HCT116 (cell line): Measurements from ENCODE around the gene ANGPTL8. TPM values are rescaled to one million over a fixed set of nuclear protein-coding genes. Genes with fewer than 3 reads are reported as not detected.

ENCODE experiments used
- ATAC-seq: fragments of 200-7000 bp; cut with Tn5 transposase; 2 replicates; pipeline ENCODE4 v1.9.1; 2020; ENCODE audit warnings: mild to moderate bottlenecking, moderate library complexity
- BruUV-seq: library from RNA; stranded (reverse); fragments of 400-500 nt; replicated peaks from 2 replicates; lab custom pipeline; 2021; lab: Mats Ljungman, UMichigan
- CTCF ChIA-PET: fragments of 300-600 bp; sonication (Branson Sonifier 250); formaldehyde crosslinking; loops from one replicate; lab custom pipeline; 2021; ENCODE audit warnings: antibody characterized with exemption; lab: Charles Lee
- POLR2A ChIA-PET: fragments of 300-600, 350-600 bp; sonication (Branson Sonifier 250); formaldehyde crosslinking; loops from one replicate; lab custom pipeline; 2021; ENCODE audit warnings: antibody characterized with exemption; lab: Charles Lee
- RAD21 ChIA-PET, 2 experiments: fragments of 300-600 bp; sonication (Branson Sonifier 250); formaldehyde crosslinking; loops; one replicate each; lab custom pipeline; 2023; ENCODE audit warnings: low total read pairs in 2 of 2; ENCODE audit not compliant: uncharacterized antibody in 2 of 2, unreplicated experiment in 2 of 2, low non-redundant PET in 1 of 2; lab: Charles Lee
- DNase-seq: peaks from one replicate; pipeline ENCODE4 v3.0.0-alpha.2; 2010; ENCODE audit warnings: low read depth, low spot score
- H2AFZ ChIP-seq: fragments of 200-600 bp; shearing (Covaris generic), sonication (generic); 2 replicates; pipeline ENCODE4 v1.6.1; 2017; ENCODE audit warnings: low read depth, mixed run types, mixed read lengths, antibody characterized with exemption, low read length; ENCODE audit not compliant: poor library complexity, severe bottlenecking
- H3K27ac ChIP-seq: 2 replicates; pipeline ENCODE4 v1.5.1; 2012; ENCODE audit warnings: low read depth, low read length
- H3K27me3 ChIP-seq: fragments of 200-600 bp; sonication (generic); 2 replicates; pipeline ENCODE4 v1.6.1; 2016; ENCODE audit warnings: mixed run types, low read length, mixed read lengths; ENCODE audit not compliant: insufficient read depth
- H3K36me3 ChIP-seq, 2 experiments: fragments of 200-500 bp in 1 of 2; fragments of 200-600 bp in 1 of 2; sonication (Bioruptor generic) in 1 of 2; sonication (generic) in 1 of 2; 2 replicates each; pipeline versions ENCODE4 v1.5.1 to v1.6.1; 2014 to 2016; ENCODE audit warnings: low read length in 2 of 2, inconsistent platforms in 1 of 2, mixed read lengths in 1 of 2, mixed run types in 1 of 2; ENCODE audit not compliant: insufficient read depth in 2 of 2, control insufficient read depth in 1 of 2
- H3K4me1 ChIP-seq, 2 experiments: fragments of 200-600 bp in 1 of 2; sonication (generic) in 1 of 2; 2 replicates each; pipeline versions ENCODE4 v1.5.1 to v1.6.1; 2012 to 2017; ENCODE audit warnings: low read length in 2 of 2, inconsistent platforms in 1 of 2, mild to moderate bottlenecking in 1 of 2, mixed read lengths in 1 of 2, mixed run types in 1 of 2, moderate library complexity in 1 of 2; ENCODE audit not compliant: insufficient read depth in 2 of 2, control insufficient read depth in 1 of 2
- H3K4me2 ChIP-seq: fragments of 200-600 bp; sonication (generic); 2 replicates; pipeline ENCODE4 v1.6.1; 2017; ENCODE audit warnings: mixed run types, low read length, mixed read lengths
- H3K4me3 ChIP-seq, 2 experiments: fragments of 200-600 bp in 1 of 2; sonication (generic) in 1 of 2; replicated peaks in 1 of 2; 2 replicates each; pipeline ENCODE4 v1.5.1; 2011 to 2016; ENCODE audit warnings: low read length in 2 of 2, control low read depth in 1 of 2, low read depth in 1 of 2, mild to moderate bottlenecking in 1 of 2, mixed read lengths in 1 of 2, mixed run types in 1 of 2
- H3K79me2 ChIP-seq: fragments of 200-600 bp; sonication (generic); 2 replicates; pipeline ENCODE4 v1.6.1; 2017; ENCODE audit warnings: mild to moderate bottlenecking, mixed run types, low read length, moderate library complexity, mixed read lengths; ENCODE audit not compliant: insufficient read depth
- H3K9ac ChIP-seq: fragments of 200-600 bp; sonication (generic); 2 replicates; pipeline ENCODE4 v1.6.1; 2016; ENCODE audit warnings: low read length, mixed read lengths
- H3K9me2 ChIP-seq: fragments of 200-600 bp; sonication (generic), shearing (Covaris generic); 2 replicates; pipeline ENCODE4 v1.6.1; 2017; ENCODE audit warnings: mixed run types, mild to moderate bottlenecking, moderate library complexity; ENCODE audit not compliant: insufficient read depth
- H3K9me3 ChIP-seq, 2 experiments: fragments of 200-500 bp in 1 of 2; fragments of 200-600 bp in 1 of 2; sonication (Bioruptor generic) in 1 of 2; sonication (generic) in 1 of 2; 2 replicates each; pipeline ENCODE4 v1.6.1; 2014 to 2017; ENCODE audit warnings: low read length in 2 of 2, mixed read lengths in 2 of 2, inconsistent platforms in 1 of 2, low read depth in 1 of 2, mild to moderate bottlenecking in 1 of 2, mixed run types in 1 of 2, moderate library complexity in 1 of 2; ENCODE audit not compliant: control insufficient read depth in 1 of 2, insufficient read depth in 1 of 2
- H4K20me1 ChIP-seq: fragments of 200-600 bp; sonication (generic), shearing (Covaris generic); 2 replicates; pipeline ENCODE4 v1.6.1; 2017; ENCODE audit warnings: mixed run types, mild to moderate bottlenecking, moderate library complexity; ENCODE audit not compliant: insufficient read depth
- CBX3 ChIP-seq: IDR thresholded peaks from 2 replicates; pipeline ENCODE4 v1.6.1; 2012; ENCODE audit warnings: low read depth
- EZH2phosphoT487 ChIP-seq: fragments of 200-600 bp; IDR thresholded peaks from 2 replicates; pipeline ENCODE4 v1.6.1; 2018; ENCODE audit warnings: antibody characterized with exemption, borderline replicate concordance
- JUND ChIP-seq: IDR thresholded peaks from 2 replicates; pipeline ENCODE4 v1.6.1; 2012
- POLR2AphosphoS5 ChIP-seq: IDR thresholded peaks from 2 replicates; pipeline ENCODE4 v1.6.1; 2011; ENCODE audit warnings: mild to moderate bottlenecking, low read depth, low read length, moderate library complexity
- RAD21 ChIP-seq: IDR thresholded peaks from 2 replicates; pipeline ENCODE4 v1.6.1; 2012; ENCODE audit warnings: low read depth, mild to moderate bottlenecking
- SIN3A ChIP-seq: IDR thresholded peaks from 2 replicates; pipeline ENCODE4 v1.6.1; 2012; ENCODE audit warnings: low read depth
- SRF ChIP-seq: IDR thresholded peaks from 2 replicates; pipeline ENCODE4 v1.6.1; 2012; ENCODE audit warnings: low read depth
- intact Hi-C: fragments of 100-400 bp; cut with micrococcal nuclease; formaldehyde crosslinking; loops from 2 replicates; pipeline ENCODE4 v1.10.0; 2022
- total RNA-seq: library from RNA; stranded (reverse); gene quantifications from one replicate; pipeline ENCODE4 v1.2.1, GENCODE V29; 2021; ENCODE audit not compliant: unreplicated experiment
- TF ChIP-seq, protein P1 (sequence below): IDR thresholded peaks from 2 replicates; pipeline ENCODE4 v1.6.1; 2012; ENCODE audit warnings: low read depth

Gene ANGPTL8
- total RNA-seq, 1 experiment from 2014 or later: not detected

DNA sequence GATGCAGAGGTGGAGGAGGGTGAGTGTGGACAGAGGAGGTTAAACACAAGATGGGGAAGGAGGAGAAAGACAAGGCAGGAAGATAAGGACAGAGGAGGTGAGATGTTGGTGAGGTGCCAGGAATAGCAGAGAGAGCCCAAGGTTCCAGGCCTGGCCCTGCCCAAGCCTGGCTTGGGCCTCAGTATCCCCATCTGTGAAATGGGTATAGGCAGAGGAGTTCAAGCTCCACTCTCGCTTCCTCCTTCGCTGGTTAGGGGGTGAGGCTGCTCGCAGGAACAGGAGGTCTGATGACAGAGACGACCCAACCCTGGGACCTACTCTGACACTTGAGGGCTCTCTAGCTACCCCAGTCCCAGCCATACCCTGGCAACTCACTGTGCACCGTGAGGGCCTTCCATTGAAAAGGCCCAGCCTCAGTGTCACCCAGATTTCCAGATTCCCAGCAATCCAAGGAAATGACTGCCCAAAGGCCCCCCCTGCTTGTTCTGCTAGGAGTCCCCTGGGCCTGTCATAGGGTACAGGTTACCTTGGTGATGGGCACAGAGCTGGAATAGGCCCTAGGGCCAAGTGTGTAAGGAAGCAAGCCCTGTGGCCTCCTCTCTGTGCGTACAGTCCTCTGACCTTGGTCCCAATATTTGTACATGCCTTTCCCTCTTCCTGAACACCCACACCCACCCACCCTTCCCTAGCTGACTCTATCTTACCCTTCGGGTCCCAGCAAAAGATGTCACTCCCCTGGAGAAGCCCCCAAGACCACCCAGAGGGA lies 8.6 kb upstream of the ANGPTL8 start:
- Histone ChIP-seq H3K27me3 (no peaks in the 10 kb centered on the region), H3K36me3 (peaks cover 0 to 4% of the 10 kb centered on the region in 2 experiments; a peak in 1 of 4 replicates), H3K9me3 (no peaks in the 10 kb centered on the region), H3K9ac (no peak overlapping the region), H3K79me2 (no peaks in the 10 kb centered on the region), H3K4me1 (peaks cover 4 to 8% of the 10 kb centered on the region in 2 experiments; a peak in 3 of 4 replicates), H3K4me2 (no peak overlapping the region), H3K4me3 (no peak overlapping the region), H3K9me2 (no peaks in the 10 kb centered on the region), H4K20me1 (no peaks in the 10 kb centered on the region), H2AFZ (no peak overlapping the region), H3K27ac (no peak overlapping the region)
- no TSS peak for BruUV-seq
- intact Hi-C loops: no loop called here
- ATAC-seq (no peak), DNase-seq (no peak)
- ChIA-PET CTCF (no interaction called here), POLR2A (no interaction called here), RAD21 (interaction anchor here in 1 of 2 experiments (0.6 kb wide), 1 partner anchor 12 kb away, joined by 4 read pairs; no protein-coding TSS in a partner anchor)
- no peak for TF ChIP-seq EZH2phosphoT487
- no peak for TF ChIP-seq JUND
- TF ChIP-seq SIN3A: no peak
- TF ChIP-seq POLR2AphosphoS5: no peak
- no peak for TF ChIP-seq RAD21
- TF ChIP-seq, protein P1, sequence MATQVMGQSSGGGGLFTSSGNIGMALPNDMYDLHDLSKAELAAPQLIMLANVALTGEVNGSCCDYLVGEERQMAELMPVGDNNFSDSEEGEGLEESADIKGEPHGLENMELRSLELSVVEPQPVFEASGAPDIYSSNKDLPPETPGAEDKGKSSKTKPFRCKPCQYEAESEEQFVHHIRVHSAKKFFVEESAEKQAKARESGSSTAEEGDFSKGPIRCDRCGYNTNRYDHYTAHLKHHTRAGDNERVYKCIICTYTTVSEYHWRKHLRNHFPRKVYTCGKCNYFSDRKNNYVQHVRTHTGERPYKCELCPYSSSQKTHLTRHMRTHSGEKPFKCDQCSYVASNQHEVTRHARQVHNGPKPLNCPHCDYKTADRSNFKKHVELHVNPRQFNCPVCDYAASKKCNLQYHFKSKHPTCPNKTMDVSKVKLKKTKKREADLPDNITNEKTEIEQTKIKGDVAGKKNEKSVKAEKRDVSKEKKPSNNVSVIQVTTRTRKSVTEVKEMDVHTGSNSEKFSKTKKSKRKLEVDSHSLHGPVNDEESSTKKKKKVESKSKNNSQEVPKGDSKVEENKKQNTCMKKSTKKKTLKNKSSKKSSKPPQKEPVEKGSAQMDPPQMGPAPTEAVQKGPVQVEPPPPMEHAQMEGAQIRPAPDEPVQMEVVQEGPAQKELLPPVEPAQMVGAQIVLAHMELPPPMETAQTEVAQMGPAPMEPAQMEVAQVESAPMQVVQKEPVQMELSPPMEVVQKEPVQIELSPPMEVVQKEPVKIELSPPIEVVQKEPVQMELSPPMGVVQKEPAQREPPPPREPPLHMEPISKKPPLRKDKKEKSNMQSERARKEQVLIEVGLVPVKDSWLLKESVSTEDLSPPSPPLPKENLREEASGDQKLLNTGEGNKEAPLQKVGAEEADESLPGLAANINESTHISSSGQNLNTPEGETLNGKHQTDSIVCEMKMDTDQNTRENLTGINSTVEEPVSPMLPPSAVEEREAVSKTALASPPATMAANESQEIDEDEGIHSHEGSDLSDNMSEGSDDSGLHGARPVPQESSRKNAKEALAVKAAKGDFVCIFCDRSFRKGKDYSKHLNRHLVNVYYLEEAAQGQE: no peak
- no peak for TF ChIP-seq CBX3
- TF ChIP-seq SRF: no peak
